Measurements from ENCODE around the gene ADRA2B. TPM values are rescaled to one million over a fixed set of nuclear protein-coding genes. Genes with fewer than 3 reads are reported as not detected.

Gene ADRA2B
- total RNA-seq, 1 experiment from 2014 or later: 2.7 TPM

- no peaks in the 10 kb centered on the region for H3K9me3 ChIP-seq (ENCODE audit: control insufficient read depth, low read depth, low read length)
- no peak overlapping the region for H3T11ph ChIP-seq (ENCODE audit: low read length)
- no peak overlapping the region for H3K9ac ChIP-seq (ENCODE audit: extremely low read depth, insufficient read length, low read length)
- H2BK5ac ChIP-seq (ENCODE audit: insufficient read length, low read length): no peak overlapping the region
- no peak overlapping the region for H3K4me2 ChIP-seq (ENCODE audit: insufficient read depth, insufficient read length, low read length)
- DNase-seq: peak; percentile 26
- H3K9me3 Mint-ChIP-seq: peaks cover 0 to 2% of the 10 kb centered on the region in 2 experiments; a peak in 1 of 5 replicates
- H2AFZ ChIP-seq (ENCODE audit: low read length): no peak overlapping the region
- H3K79me1 ChIP-seq (ENCODE audit: insufficient read depth, low read depth, low read length, poor library complexity, severe bottlenecking): no peaks in the 10 kb centered on the region
- H3K18ac ChIP-seq (ENCODE audit: insufficient read length, low read depth, low read length): no peak overlapping the region
- no CpG with 5 or more reads among the region's 19 CpGs for WGBS (ENCODE audit: extremely low coverage, insufficient read length, low lambda C conversion rate)
- no peak overlapping the region for H3K23ac ChIP-seq (ENCODE audit: insufficient read length, low read depth, low read length)
- peaks cover 2% of the 10 kb centered on the region for H3K27me3 Mint-ChIP-seq (ENCODE audit: low read depth)
- no peak overlapping the region for H2BK15ac ChIP-seq (ENCODE audit: low read depth, low read length)
- no peak overlapping the region for H3K27ac Mint-ChIP-seq
- H3K27ac ChIP-seq (ENCODE audit: insufficient read length, low read depth, low read length): no peak overlapping the region
- no peak overlapping the region for H3K56ac ChIP-seq (ENCODE audit: insufficient read length, low read depth, low read length)
- no peaks in the 10 kb centered on the region; a peak in 1 of 7 replicates for H3K36me3 Mint-ChIP-seq (ENCODE audit: insufficient read depth in 1 of 3, low read depth in 3 of 3)
- H2BK120ac ChIP-seq (ENCODE audit: low read depth, low read length, poor library complexity, severe bottlenecking): no peak overlapping the region
- H2BK20ac ChIP-seq (ENCODE audit: low read depth, low read length, poor library complexity, severe bottlenecking): no peak overlapping the region
- H2BK12ac ChIP-seq (ENCODE audit: insufficient read length, low read depth, low read length): no peak overlapping the region
- no peaks in the 10 kb centered on the region for H3K79me2 ChIP-seq (ENCODE audit: insufficient read depth, low read length)
- H3K4me1 ChIP-seq (ENCODE audit: insufficient read depth, low read length): no peaks in the 10 kb centered on the region
- H4K5ac ChIP-seq (ENCODE audit: insufficient read length, low read depth, low read length): no peak overlapping the region
- H3K4ac ChIP-seq (ENCODE audit: low read depth, low read length): no peak overlapping the region
- no peaks in the 10 kb centered on the region for H3K27me3 ChIP-seq (ENCODE audit: insufficient read depth, low read length)
- H3K4me3 Mint-ChIP-seq: no peak overlapping the region
- H4K20me1 ChIP-seq (ENCODE audit: control insufficient read depth, insufficient read depth, insufficient read length): no peaks in the 10 kb centered on the region
- peaks cover 21 to 37% of the 10 kb centered on the region in 2 experiments for H3K4me1 Mint-ChIP-seq
- H3K14ac ChIP-seq (ENCODE audit: insufficient read depth, low read length): no peak overlapping the region
- H3K23me2 ChIP-seq (ENCODE audit: insufficient read length, low read depth, low read length, poor library complexity, severe bottlenecking): no peaks in the 10 kb centered on the region
- no peak for TF ChIP-seq CTCF (conservative IDR thresholded peaks at IDR 0.05)
- no peak overlapping the region for H4K91ac ChIP-seq (ENCODE audit: insufficient read length, low read depth, low read length)
- no peak overlapping the region for H4K8ac ChIP-seq (replicated peaks; ENCODE audit: insufficient read length, low read depth, low read length)
- H2AK5ac ChIP-seq (ENCODE audit: insufficient read length, low read length): no peak overlapping the region
Observed at GRCh38 chr2:96088340-96089335, 27.7 kb downstream of the ADRA2B start.

Data from H9 (cell line).